Liver (tissue), 9 donors: ENCODE results near the gene TUNAR. TPM values are rescaled to one million over a fixed set of nuclear protein-coding genes. Genes with fewer than 3 reads are reported as not detected.

Experiments
- DNase-seq: peaks from one replicate; pipeline ENCODE4 v3.0.0-alpha.2; 2017; ENCODE audit warnings: low spot score
- H3K27ac ChIP-seq, 2 donors: one replicate each; pipeline ENCODE4 v1.7.0; 2013; ENCODE audit warnings: inconsistent platforms in 2 of 2, low read length in 2 of 2, control low read depth in 1 of 2, low read depth in 1 of 2, mild to moderate bottlenecking in 1 of 2
- H3K27me3 ChIP-seq, 4 donors: one replicate each; pipeline versions ENCODE4 v1.6.1 to v1.7.0; 2013; ENCODE audit warnings: low read length in 3 of 4, inconsistent platforms in 1 of 4, mild to moderate bottlenecking in 1 of 4, moderate library complexity in 1 of 4; ENCODE audit not compliant: control insufficient read depth in 4 of 4, insufficient read depth in 4 of 4
- H3K36me3 ChIP-seq, 4 donors: one replicate each; pipeline versions ENCODE4 v1.6.1 to v1.7.0; 2013; ENCODE audit warnings: low read length in 3 of 4, mild to moderate bottlenecking in 3 of 4, low read depth in 1 of 4, moderate library complexity in 1 of 4; ENCODE audit not compliant: control insufficient read depth in 4 of 4, insufficient read depth in 3 of 4
- H3K4me1 ChIP-seq, 4 donors: one replicate each; pipeline versions ENCODE4 v1.6.1 to v1.7.0; 2013; ENCODE audit warnings: low read length in 3 of 4, mild to moderate bottlenecking in 3 of 4, moderate library complexity in 1 of 4; ENCODE audit not compliant: control insufficient read depth in 4 of 4, insufficient read depth in 4 of 4
- H3K4me3 ChIP-seq, 3 donors: one replicate each; pipeline versions ENCODE4 v1.6.1 to v1.7.0; 2013; ENCODE audit warnings: low read length in 3 of 3, control low read depth in 1 of 3, low read depth in 1 of 3, mild to moderate bottlenecking in 1 of 3
- H3K9ac ChIP-seq, 2 donors: one replicate each; pipeline ENCODE4 v1.7.0; 2013; ENCODE audit warnings: low read length in 2 of 2, mild to moderate bottlenecking in 2 of 2, moderate library complexity in 2 of 2, control low read depth in 1 of 2, low read depth in 1 of 2
- H3K9me3 ChIP-seq, 4 donors: one replicate each; pipeline versions ENCODE4 v1.6.1 to v1.7.0; 2013; ENCODE audit warnings: low read length in 3 of 4; ENCODE audit not compliant: control insufficient read depth in 4 of 4
- ATF3 ChIP-seq: IDR thresholded peaks from 2 replicates; pipeline ENCODE4 v1.6.1; 2016; ENCODE audit warnings: antibody characterized with exemption
- EGR1 ChIP-seq, 2 donors: IDR thresholded peaks; 2 replicates each; pipeline ENCODE4 v1.6.1; 2016 to 2018; ENCODE audit warnings: antibody characterized with exemption in 2 of 2, low read depth in 2 of 2
- FOXA1 ChIP-seq: IDR thresholded peaks from 2 replicates; pipeline ENCODE4 v1.6.1; 2016; ENCODE audit warnings: antibody characterized with exemption
- FOXA2 ChIP-seq: IDR thresholded peaks from 2 replicates; pipeline ENCODE4 v1.6.1; 2016; ENCODE audit warnings: antibody characterized with exemption
- GABPA ChIP-seq, 2 donors: IDR thresholded peaks in 1 of 2; conservative IDR thresholded peaks in 1 of 2; 2 replicates each; pipeline ENCODE4 v1.6.1; 2016; ENCODE audit warnings: antibody characterized with exemption in 2 of 2, mild to moderate bottlenecking in 1 of 2, moderate library complexity in 1 of 2
- HNF4A ChIP-seq, 2 donors: conservative IDR thresholded peaks; 2 replicates each; pipeline ENCODE4 v1.6.1; 2016; ENCODE audit warnings: antibody characterized with exemption in 2 of 2, mild to moderate bottlenecking in 2 of 2
- HNF4G ChIP-seq: IDR thresholded peaks from 2 replicates; pipeline ENCODE4 v1.6.1; 2016; ENCODE audit warnings: antibody characterized with exemption
- JUND ChIP-seq, 2 donors: IDR thresholded peaks; 2 replicates each; pipeline ENCODE4 v1.6.1; 2016; ENCODE audit warnings: antibody characterized with exemption in 2 of 2
- NR2F2 ChIP-seq: IDR thresholded peaks from 2 replicates; pipeline ENCODE4 v1.6.1; 2016; ENCODE audit warnings: antibody characterized with exemption
- RAD21 ChIP-seq, 2 donors: IDR thresholded peaks; 2 replicates each; pipeline ENCODE4 v1.6.1; 2016; ENCODE audit warnings: antibody characterized with exemption in 2 of 2, mild to moderate bottlenecking in 2 of 2
- REST ChIP-seq: IDR thresholded peaks from 2 replicates; pipeline ENCODE4 v1.6.1; 2016; ENCODE audit warnings: antibody characterized with exemption, mild to moderate bottlenecking
- RXRA ChIP-seq, 2 donors: IDR thresholded peaks; 2 replicates each; pipeline ENCODE4 v1.6.1; 2017 to 2018; ENCODE audit warnings: antibody characterized with exemption in 2 of 2, mild to moderate bottlenecking in 1 of 2
- SP1 ChIP-seq: IDR thresholded peaks from 2 replicates; pipeline ENCODE4 v1.6.1; 2018; ENCODE audit warnings: antibody characterized with exemption, mild to moderate bottlenecking
- TAF1 ChIP-seq: conservative IDR thresholded peaks from 2 replicates; pipeline ENCODE4 v1.6.1; 2016; ENCODE audit warnings: antibody characterized with exemption, mild to moderate bottlenecking
- YY1 ChIP-seq: IDR thresholded peaks from 2 replicates; pipeline ENCODE4 v1.6.1; 2016; ENCODE audit warnings: antibody characterized with exemption, mild to moderate bottlenecking
- WGBS: extraction: QIAGEN DNeasy Blood & Tissue Kit; methylation state at CpG from one replicate; pipeline ENCODE4 v1.1.7; 2013; 5-methylcytosine and 5-hydroxymethylcytosine counted together
- polyA plus RNA-seq, 2 donors: library from polyadenylated mRNA; stranded (reverse) in 1 of 2; unstranded in 1 of 2; fragments of 200-250 nt in 1 of 2; fragments of >200 nt in 1 of 2; fragmentation: Nextera tagmentation in 1 of 2; extraction: Ambion mirVana in 1 of 2; gene quantifications; one replicate each; pipeline versions ENCODE4 v1.2.1 to v1.2.3, GENCODE V29; 2013 to 2015
- total RNA-seq, 2 donors: library from RNA; depleted of rRNA; stranded (reverse); fragments of >200 nt; gene quantifications; one replicate each; pipeline ENCODE4 v1.2.3, GENCODE V29; 2014
- TF ChIP-seq, protein P1 (sequence below): IDR thresholded peaks from 2 replicates; pipeline ENCODE4 v1.6.1; 2016; ENCODE audit warnings: antibody characterized with exemption
- TF ChIP-seq, protein P2 (sequence below): fragments of 150-350 bp; IDR thresholded peaks from 2 replicates; pipeline ENCODE4 v1.5.1; 2017; ENCODE audit warnings: improper control_type of control experiment, low read depth, low read length; ENCODE audit not compliant: missing input control
- TF ChIP-seq, protein P3 (sequence below): IDR thresholded peaks from 2 replicates; pipeline ENCODE4 v1.6.1; 2016; ENCODE audit warnings: antibody characterized with exemption
- donor health status: healthy.
- donor health status: healthy.
- donor health status: healthy.
- donor health status: healthy.
- donor health status: healthy.

The TUNAR gene
- total and polyA plus RNA-seq, 4 donors = 0.14 TPM; not detected in 3

GRCh38 chr14:95910628-95911027, 34.0 kb downstream of the TUNAR start:
- Histone ChIP-seq H3K9me3 (no peaks in the 10 kb centered on the region), H3K27ac (no peak overlapping the region), H3K36me3 (no peaks in the 10 kb centered on the region), H3K4me1 (no peaks in the 10 kb centered on the region), H3K27me3 (peaks cover 0 to 10% (median 0%) of the 10 kb centered on the region in 4 donors), H3K4me3 (no peak overlapping the region), H3K9ac (no peak overlapping the region)
- DNase-seq = no peak
- 46% methylated on average over 4 of the region's 4 CpGs for WGBS
- TF ChIP-seq HNF4G (no peak), FOXA2 (no peak), SP1 (no peak), YY1 (no peak), EGR1 (IDR thresholded peaks at IDR 0.05; ENCODE audit: low read depth in 2 of 2) (no peak), FOXA1 (no peak), GABPA (IDR thresholded peaks at IDR 0.05 in 1 of 2, conservative IDR thresholded peaks at IDR 0.05 in 1 of 2) (no peak), REST (no peak), JUND (IDR thresholded peaks at IDR 0.05) (no peak), RXRA (IDR thresholded peaks at IDR 0.05) (no peak), ATF3 (no peak), HNF4A (conservative IDR thresholded peaks at IDR 0.05) (no peak), RAD21 (IDR thresholded peaks at IDR 0.05) (no peak), TAF1 (no peak), NR2F2 (no peak)
- TF ChIP-seq, protein P1, sequence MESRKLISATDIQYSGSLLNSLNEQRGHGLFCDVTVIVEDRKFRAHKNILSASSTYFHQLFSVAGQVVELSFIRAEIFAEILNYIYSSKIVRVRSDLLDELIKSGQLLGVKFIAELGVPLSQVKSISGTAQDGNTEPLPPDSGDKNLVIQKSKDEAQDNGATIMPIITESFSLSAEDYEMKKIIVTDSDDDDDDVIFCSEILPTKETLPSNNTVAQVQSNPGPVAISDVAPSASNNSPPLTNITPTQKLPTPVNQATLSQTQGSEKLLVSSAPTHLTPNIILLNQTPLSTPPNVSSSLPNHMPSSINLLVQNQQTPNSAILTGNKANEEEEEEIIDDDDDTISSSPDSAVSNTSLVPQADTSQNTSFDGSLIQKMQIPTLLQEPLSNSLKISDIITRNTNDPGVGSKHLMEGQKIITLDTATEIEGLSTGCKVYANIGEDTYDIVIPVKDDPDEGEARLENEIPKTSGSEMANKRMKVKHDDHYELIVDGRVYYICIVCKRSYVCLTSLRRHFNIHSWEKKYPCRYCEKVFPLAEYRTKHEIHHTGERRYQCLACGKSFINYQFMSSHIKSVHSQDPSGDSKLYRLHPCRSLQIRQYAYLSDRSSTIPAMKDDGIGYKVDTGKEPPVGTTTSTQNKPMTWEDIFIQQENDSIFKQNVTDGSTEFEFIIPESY = no peak
- TF ChIP-seq, protein P2, sequence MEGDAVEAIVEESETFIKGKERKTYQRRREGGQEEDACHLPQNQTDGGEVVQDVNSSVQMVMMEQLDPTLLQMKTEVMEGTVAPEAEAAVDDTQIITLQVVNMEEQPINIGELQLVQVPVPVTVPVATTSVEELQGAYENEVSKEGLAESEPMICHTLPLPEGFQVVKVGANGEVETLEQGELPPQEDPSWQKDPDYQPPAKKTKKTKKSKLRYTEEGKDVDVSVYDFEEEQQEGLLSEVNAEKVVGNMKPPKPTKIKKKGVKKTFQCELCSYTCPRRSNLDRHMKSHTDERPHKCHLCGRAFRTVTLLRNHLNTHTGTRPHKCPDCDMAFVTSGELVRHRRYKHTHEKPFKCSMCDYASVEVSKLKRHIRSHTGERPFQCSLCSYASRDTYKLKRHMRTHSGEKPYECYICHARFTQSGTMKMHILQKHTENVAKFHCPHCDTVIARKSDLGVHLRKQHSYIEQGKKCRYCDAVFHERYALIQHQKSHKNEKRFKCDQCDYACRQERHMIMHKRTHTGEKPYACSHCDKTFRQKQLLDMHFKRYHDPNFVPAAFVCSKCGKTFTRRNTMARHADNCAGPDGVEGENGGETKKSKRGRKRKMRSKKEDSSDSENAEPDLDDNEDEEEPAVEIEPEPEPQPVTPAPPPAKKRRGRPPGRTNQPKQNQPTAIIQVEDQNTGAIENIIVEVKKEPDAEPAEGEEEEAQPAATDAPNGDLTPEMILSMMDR = no peak
- TF ChIP-seq, protein P3, sequence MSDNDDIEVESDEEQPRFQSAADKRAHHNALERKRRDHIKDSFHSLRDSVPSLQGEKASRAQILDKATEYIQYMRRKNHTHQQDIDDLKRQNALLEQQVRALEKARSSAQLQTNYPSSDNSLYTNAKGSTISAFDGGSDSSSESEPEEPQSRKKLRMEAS = no peak
